Esophagus squamous epithelium (tissue), 4 donors: ENCODE data around the gene IRX2.

Experiments
- POLR2A ChIP-seq, 4 donors: fragments of 450-650 bp; IDR thresholded peaks; one replicate each; pipeline ENCODE4 v1.6.1; 2017; ENCODE audit warnings: antibody characterized with exemption in 4 of 4, mild to moderate bottlenecking in 4 of 4, moderate library complexity in 3 of 4
- TF ChIP-seq, protein P1 (sequence below), 6 experiments: fragments of 450-650 bp in 4 of 6; fragments of 200-600 bp in 2 of 6; sonication (generic) in 2 of 6; IDR thresholded peaks; one replicate each; pipeline ENCODE4 v1.5.1; 2016 to 2019; ENCODE audit warnings: antibody characterized with exemption in 6 of 6, mild to moderate bottlenecking in 4 of 6, moderate library complexity in 4 of 6

DNA sequence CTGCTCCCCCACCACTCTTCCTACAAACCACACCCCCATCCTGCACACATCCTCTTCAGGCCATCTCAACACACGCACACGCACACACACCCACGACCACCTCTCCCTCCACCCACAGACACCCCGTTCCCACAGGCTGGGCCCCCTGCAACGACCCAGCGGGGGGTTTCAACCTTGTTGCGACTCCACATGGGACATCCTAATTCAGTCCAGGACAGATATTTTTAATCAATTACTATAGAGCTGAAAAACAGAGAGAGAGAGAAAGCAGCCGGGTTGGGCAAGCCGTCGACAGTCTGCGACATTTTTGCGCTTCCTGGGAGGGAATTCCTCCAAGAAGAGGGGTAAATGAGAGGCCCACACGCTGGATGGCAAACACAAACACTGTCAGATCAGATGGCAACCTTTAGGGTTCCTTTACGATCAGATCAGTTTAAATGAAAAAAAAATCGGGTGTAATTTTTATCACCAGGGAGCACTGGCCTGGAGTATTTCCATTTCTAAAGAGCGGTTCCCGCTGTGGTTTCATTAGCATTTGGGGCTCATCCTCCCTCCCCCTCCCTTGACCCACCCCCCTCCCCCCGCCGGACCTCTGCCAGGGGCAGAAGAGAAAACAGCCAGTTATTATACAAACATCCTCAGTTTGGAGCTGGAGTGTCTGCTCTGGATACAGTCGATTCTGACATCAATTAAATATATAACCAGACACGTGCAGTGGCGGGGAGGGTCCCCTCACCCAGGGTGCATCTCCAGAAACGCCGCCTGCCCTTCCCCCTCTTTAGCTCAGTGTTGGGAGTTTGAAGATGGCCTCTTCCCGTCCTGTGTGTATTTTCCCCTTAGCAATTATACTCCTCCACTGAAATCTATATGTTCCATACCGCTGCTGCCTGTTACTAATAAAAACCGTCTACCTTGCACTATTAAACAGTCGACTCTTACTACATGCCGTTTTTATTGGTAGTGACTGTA is 2.3 kb upstream of the IRX2 start:
- TF ChIP-seq, protein P1, sequence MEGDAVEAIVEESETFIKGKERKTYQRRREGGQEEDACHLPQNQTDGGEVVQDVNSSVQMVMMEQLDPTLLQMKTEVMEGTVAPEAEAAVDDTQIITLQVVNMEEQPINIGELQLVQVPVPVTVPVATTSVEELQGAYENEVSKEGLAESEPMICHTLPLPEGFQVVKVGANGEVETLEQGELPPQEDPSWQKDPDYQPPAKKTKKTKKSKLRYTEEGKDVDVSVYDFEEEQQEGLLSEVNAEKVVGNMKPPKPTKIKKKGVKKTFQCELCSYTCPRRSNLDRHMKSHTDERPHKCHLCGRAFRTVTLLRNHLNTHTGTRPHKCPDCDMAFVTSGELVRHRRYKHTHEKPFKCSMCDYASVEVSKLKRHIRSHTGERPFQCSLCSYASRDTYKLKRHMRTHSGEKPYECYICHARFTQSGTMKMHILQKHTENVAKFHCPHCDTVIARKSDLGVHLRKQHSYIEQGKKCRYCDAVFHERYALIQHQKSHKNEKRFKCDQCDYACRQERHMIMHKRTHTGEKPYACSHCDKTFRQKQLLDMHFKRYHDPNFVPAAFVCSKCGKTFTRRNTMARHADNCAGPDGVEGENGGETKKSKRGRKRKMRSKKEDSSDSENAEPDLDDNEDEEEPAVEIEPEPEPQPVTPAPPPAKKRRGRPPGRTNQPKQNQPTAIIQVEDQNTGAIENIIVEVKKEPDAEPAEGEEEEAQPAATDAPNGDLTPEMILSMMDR (IDR thresholded peaks at IDR 0.05), result no peak
- TF ChIP-seq POLR2A (IDR thresholded peaks at IDR 0.05), result no peak
